ENCODE data around the gene TLCD1.
A peak's percentile ranks its signal among the peaks of the same experiment; 100 is the strongest.

The TLCD1 gene

DNA sequence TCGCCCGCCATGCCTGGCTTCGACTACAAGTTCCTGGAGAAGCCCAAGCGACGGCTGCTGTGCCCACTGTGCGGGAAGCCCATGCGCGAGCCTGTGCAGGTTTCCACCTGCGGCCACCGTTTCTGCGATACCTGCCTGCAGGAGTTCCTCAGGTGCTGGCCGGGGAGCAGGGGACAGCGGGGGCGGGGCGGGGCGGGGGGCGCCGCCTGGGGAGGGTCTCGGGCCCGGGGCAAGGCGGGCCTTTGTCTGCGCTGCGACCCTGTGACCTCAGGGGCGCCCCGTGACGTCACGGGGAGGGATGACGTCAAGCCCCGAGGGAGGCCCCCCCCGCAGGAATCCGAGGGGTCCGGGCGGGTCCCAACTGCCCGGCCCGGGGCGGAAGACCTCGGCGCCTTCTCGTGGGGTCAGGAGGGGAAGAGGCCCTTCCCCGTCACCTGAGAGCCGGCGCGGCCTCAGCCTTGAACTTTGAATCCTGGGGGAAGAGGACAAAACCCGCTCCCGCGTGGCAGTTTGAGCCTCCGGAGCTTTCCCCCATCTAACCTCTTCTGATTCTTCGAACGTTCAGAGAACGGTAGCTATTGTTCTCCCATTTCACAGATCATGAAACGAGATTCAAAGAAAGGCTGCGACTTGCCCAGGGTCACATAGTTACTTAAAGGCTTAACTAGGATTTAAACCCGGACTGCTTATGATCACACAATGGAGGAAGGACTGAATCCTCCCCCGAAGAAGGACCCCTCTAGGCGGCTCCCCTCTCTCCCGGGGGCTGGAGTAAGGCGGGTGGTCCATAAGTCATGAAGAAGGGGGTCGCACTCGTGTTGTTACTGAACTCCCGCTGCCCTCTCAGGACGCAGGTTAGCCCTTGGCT, 18.3 kb upstream of the TLCD1 start (continued):
- TF ChIP-seq, protein P1, sequence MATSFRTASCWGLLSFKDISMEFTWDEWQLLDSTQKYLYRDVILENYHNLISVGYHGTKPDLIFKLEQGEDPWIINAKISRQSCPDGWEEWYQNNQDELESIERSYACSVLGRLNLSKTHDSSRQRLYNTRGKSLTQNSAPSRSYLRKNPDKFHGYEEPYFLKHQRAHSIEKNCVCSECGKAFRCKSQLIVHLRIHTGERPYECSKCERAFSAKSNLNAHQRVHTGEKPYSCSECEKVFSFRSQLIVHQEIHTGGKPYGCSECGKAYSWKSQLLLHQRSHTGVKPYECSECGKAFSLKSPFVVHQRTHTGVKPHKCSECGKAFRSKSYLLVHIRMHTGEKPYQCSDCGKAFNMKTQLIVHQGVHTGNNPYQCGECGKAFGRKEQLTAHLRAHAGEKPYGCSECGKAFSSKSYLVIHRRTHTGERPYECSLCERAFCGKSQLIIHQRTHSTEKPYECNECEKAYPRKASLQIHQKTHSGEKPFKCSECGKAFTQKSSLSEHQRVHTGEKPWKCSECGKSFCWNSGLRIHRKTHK (tag by site-specific recombination; IDR thresholded peaks at IDR 0.05) = no peak
- TF ChIP-seq ZNF48 (tag by site-specific recombination; IDR thresholded peaks at IDR 0.05) (no peak), ZXDB (tag by site-specific recombination; IDR thresholded peaks at IDR 0.05) (peak; percentile 19; the same call in 1 of the 2 replicates), ZNF501 (tag by site-specific recombination; IDR thresholded peaks at IDR 0.05) (no peak), ZNF660 (tag by site-specific recombination; IDR thresholded peaks at IDR 0.05) (no peak), MYNN (tag by site-specific recombination; IDR thresholded peaks at IDR 0.05; ENCODE audit: borderline replicate concordance) (no peak), GLI4 (tag by site-specific recombination; IDR thresholded peaks at IDR 0.05) (no peak), ZNF621 (tag by site-specific recombination; IDR thresholded peaks at IDR 0.05) (no peak), ZNF629 (tag by site-specific recombination; IDR thresholded peaks at IDR 0.05) (peak; percentile 99), BCL11B (tag by site-specific recombination; IDR thresholded peaks at IDR 0.05; ENCODE audit: low read depth) (peak; percentile 57; the same call in 1 of the 2 replicates), ZBTB7A (tag by site-specific recombination; IDR thresholded peaks at IDR 0.05; ENCODE audit: low read depth) (peak; percentile 93), ZNF610 (tag by site-specific recombination; IDR thresholded peaks at IDR 0.05; ENCODE audit: borderline replicate concordance) (no peak), ZNF449 (tag by site-specific recombination; IDR thresholded peaks at IDR 0.05) (peak; percentile 79), ZBTB10 (tag by site-specific recombination; IDR thresholded peaks at IDR 0.05) (peak; percentile 79), GLIS1 (tag by site-specific recombination; IDR thresholded peaks at IDR 0.05) (peak; percentile 51), ZNF280D (tag by site-specific recombination; IDR thresholded peaks at IDR 0.05) (no peak), ZBTB21 (tag by site-specific recombination; IDR thresholded peaks at IDR 0.05) (peak; percentile 99), ELK4 (IDR thresholded peaks at IDR 0.05; ENCODE audit: borderline replicate concordance, low read depth, low read length) (no peak), ZNF132 (tag by site-specific recombination; IDR thresholded peaks at IDR 0.05; ENCODE audit: borderline replicate concordance) (no peak), ZNF394 (tag by site-specific recombination; IDR thresholded peaks at IDR 0.05; ENCODE audit: borderline replicate concordance) (no peak), YY1 (tag by site-specific recombination; IDR thresholded peaks at IDR 0.05) (peak; percentile 37; the same call in 1 of the 2 replicates), ZEB2 (tag by site-specific recombination; IDR thresholded peaks at IDR 0.05) (peak; percentile 65; the same call in 1 of the 2 replicates), WT1 (tag by site-specific recombination; IDR thresholded peaks at IDR 0.05) (no peak), KLF10 (tag by site-specific recombination; IDR thresholded peaks at IDR 0.05) (peak; percentile 14; the same call in 1 of the 2 replicates)
- TF ChIP-seq, protein P2, sequence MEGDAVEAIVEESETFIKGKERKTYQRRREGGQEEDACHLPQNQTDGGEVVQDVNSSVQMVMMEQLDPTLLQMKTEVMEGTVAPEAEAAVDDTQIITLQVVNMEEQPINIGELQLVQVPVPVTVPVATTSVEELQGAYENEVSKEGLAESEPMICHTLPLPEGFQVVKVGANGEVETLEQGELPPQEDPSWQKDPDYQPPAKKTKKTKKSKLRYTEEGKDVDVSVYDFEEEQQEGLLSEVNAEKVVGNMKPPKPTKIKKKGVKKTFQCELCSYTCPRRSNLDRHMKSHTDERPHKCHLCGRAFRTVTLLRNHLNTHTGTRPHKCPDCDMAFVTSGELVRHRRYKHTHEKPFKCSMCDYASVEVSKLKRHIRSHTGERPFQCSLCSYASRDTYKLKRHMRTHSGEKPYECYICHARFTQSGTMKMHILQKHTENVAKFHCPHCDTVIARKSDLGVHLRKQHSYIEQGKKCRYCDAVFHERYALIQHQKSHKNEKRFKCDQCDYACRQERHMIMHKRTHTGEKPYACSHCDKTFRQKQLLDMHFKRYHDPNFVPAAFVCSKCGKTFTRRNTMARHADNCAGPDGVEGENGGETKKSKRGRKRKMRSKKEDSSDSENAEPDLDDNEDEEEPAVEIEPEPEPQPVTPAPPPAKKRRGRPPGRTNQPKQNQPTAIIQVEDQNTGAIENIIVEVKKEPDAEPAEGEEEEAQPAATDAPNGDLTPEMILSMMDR (tag by site-specific recombination; IDR thresholded peaks at IDR 0.05) = no peak
